GM18511 (cell line): Measurements from ENCODE around the gene MAPK8.
"Not testable (repeated sequence)": the region's sequence is repeated elsewhere in the genome, so short reads cannot be mapped to it uniquely, and the experiment has no call there.

Source experiments
- ATAC-seq: cut with Tn5 transposase; IDR thresholded peaks from one replicate; pipeline ENCODE4 v1.9.1; 2021; ENCODE audit warnings: mild to moderate bottlenecking, moderate library complexity; ENCODE audit not compliant: unreplicated experiment

MAPK8 gene

GRCh38 chr10:48306265-48306869 is at the start of gene MAPK8:
MAPK8 (plus strand) TSS chr10:48306677; CDS start chr10:48401661, 94,984 bp downstream.
- peak; percentile 84 for ATAC-seq

- no peak for ATAC-seq
Observed at GRCh38 chr10:48257407-48257961, 49.0 kb upstream of the MAPK8 start.

GRCh38 chr10:48258105-48258504 is 48.4 kb upstream of the MAPK8 start:
- no peak for ATAC-seq

DNA sequence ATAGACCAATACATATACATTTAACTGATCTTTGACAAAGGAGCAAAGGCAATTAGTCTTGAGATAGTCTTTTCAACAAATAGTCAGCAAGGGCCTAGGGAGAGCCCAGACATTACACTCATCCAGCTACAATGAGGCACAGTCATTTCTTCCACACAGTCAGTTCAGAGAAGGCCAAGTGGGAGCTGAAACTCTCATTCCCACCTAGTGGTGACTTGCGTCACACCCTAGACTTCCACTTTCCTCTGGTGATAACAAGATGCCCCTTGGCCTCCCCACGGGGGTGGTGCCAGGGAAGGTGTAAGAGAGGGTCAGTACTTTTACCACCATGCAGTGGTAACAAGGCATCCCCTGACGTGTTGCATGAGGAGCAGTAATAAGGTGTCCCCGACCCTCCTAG is 39.9 kb upstream of the MAPK8 start:
- no peak for ATAC-seq

- no peak for ATAC-seq
Observed at GRCh38 chr10:48271047-48271730, 35.3 kb upstream of the MAPK8 start.

DNA sequence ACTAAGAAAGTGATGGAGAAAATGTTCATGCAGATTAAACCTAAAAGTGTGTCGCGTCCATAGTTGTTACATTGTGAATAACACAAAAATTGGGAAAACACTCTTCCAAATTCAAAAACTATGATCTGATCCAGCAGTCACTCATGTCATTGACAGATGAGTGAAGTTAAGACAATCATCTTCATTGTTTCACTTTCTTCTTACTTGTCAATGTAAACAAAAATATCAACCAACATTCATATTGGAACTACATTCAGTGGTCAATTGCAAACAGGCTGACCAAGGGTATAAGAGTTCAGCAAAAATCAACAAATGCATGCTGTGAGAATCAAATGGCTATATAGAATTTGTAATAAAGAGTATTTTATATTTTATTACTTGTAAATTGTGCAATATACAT is 33.8 kb upstream of the MAPK8 start:
- ATAC-seq, result no peak

- ATAC-seq, result no peak
Observed at GRCh38 chr10:48273741-48274140, 32.7 kb upstream of the MAPK8 start.

DNA sequence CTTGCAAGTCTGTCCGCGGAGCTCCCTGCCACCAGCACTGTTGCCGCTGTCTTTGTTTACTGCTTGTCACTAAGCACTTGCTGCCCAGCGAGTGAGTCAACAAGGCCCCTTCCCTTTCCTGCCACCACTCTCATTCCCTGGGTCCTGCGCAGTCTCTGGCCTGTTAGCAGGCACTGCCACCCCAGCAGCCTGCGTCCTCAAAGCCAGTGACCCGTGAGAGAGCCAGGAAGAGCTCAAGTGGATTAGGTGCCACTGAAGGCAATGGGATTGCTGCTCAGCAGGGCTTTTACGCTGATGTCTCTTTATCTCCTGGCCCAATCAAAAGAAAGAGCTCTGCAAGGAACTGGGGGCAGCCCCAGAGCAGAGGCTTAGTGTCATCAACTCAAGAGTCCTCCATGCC is 31.8 kb upstream of the MAPK8 start, which contains the start of gene FRMPD2:
FRMPD2 (minus strand) TSS at position 61 of the 400 bp plus-strand sequence. CDS start 129 bp downstream, outside the sequence.
- ATAC-seq, result no peak

DNA sequence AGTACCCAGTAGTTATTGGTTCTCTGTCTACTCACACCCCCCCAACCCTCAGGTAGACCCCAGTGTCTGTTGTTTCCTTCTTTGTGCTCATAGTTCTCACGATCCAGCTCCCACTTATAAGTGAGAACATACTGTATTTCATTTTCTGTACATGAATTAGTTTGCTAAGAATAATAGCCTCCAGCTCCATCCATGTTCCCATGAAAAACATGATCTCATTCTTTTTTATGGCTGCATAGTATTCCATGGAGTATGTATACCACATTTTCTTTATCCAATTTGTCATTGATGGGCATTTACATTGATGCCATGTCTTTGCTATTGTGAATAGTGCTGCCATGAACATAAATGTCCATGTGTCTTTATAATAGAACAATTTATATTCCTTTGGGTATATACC is 29.4 kb upstream of the MAPK8 start:
- ATAC-seq, result no peak

- ATAC-seq, result peak; percentile 83
Observed at GRCh38 chr10:48279081-48279751, 27.3 kb upstream of the MAPK8 start.

GRCh38 chr10:48281697-48282096 is 24.8 kb upstream of the MAPK8 start:
- ATAC-seq, result not testable (repeated sequence)

DNA sequence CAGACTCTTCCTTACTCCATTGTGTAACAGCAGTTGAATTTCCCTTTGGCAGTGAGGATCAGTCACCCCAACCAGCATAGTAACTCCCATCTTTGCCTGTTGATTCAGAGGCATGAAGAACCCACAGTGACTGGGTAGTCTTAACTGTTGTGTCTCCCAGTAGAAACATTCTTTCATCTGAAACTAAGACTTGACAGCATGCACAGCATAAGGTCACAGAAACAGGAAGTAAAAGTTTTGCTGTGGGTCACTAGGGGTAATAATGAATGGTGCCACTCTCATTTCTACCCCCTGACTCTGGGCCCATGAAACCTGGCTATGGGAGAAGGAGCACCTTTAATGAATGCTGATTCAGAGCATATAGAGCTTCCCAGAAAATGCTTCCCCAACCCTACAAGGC is 23.6 kb upstream of the MAPK8 start:
- peak; percentile 69 for ATAC-seq

GRCh38 chr10:48284002-48284546 is 22.4 kb upstream of the MAPK8 start:
- no peak for ATAC-seq

- ATAC-seq, result no peak
Observed at GRCh38 chr10:48284811-48285210, 21.7 kb upstream of the MAPK8 start.

DNA sequence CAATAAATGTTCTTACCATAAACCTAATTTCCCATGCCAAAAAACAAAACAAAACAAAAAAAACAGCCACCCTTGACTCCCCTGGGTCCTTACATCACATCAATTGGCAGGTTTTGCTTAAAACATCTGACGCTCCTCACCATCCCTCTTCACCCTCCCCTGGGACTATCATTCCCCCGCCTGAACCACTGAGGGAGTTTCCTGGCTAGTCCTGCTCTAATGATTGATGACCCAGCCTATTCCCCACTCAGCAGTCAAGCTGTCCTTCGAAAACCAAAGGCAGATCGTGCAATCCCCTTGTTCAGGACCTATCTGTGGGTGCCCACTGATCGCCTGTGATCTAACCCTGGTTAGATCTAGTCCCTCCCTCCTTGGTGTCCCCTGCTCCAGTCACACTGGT is 20.8 kb upstream of the MAPK8 start:
- ATAC-seq, result peak; percentile 28

- no peak for ATAC-seq
Observed at GRCh38 chr10:48286356-48286755, 20.1 kb upstream of the MAPK8 start.

DNA sequence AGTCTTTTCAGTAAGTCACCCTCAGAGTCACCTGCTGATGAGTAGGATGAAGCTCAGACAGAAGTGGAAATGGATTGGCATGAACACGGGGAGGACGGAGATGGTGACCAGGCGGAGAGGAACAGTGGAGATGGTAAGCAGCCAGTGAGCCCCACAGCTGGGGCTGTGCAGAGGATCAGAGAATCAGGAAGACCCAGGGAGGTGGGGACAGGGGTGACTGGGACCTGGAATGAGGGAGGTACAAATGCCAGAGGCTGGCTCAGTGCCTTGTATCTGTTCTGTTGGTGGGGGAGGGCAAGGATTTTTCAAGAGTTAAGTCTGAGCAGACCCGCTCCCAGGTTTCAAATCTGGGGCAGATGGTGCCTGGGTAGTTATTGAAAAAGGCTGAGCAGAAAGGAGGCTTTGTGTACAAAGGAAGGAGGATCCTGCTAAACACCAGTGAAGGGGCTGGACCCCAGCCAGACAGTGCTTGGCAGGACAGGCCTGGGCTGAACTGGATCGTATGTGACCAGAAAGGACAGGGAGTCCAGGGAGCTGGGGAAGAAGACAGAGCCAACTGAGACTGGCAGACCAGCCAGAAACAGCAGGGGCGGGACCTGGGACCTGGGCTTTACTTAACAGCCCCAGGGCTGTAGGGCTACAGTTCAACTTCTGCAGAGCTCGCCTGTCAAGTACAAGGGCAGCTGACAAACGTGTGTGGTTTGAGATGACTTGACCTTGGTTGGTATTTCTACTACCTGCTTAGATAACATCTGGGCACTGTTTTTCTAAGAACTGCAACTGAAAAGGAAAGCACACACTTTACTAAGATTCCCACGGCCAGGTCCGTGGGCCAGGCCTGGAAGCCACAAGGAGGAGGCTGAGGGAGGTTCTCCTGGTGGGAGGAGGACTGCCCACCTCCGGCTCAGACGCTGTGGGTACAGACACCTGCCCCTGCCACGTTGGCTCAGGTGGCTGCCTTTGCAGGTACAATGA is 18.8 kb upstream of the MAPK8 start:
- ATAC-seq, result peak; percentile 62

GRCh38 chr10:48288661-48289060 is 17.8 kb upstream of the MAPK8 start:
- ATAC-seq, result no peak

DNA sequence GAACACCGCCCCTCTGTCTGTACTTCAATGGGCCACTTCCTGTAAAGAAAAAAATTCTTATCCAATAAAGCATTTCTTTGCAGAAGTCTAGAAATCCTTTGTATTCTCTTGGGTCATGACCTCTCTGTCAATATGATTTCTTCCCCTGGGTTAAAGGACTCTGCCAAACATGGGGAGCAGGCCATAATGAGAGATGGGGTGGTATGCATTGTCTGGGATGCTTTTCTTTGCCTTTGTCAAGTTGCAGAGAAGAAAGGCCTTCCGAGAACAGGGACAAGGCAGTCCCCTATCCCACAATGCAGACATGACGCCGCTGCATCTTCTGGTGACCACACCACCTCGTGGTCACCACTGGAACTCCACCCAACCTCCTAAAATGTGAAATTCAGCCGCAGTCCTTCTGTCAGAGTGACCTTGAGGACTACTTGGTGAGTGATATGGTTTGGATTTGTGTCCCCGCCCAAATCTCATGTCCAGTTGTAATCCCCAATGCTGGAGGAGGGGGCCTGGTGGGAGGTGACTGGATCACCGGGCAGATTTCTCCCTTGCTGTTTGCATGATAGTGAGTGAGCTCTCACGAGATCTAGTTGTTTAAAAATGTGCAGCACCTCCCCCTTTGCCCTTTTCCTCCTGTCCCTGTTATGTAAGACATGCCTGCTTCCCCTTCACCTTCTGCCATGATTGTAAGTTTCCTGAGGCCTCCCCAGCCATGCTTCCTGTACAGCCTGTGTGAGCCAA is 16.8 kb upstream of the MAPK8 start:
- no peak for ATAC-seq

GRCh38 chr10:48290286-48290685 is 16.2 kb upstream of the MAPK8 start:
- no peak for ATAC-seq
